Sigmoid colon (tissue), 7 donors: ENCODE results near the gene TLE7. TPM values are rescaled to one million over a fixed set of nuclear protein-coding genes. Genes with fewer than 3 reads are reported as not detected.

Source experiments
- DNase-seq: peaks from one replicate; pipeline ENCODE4 v3.0.0-alpha.2; 2019
- H3K27ac ChIP-seq, 4 donors: fragments of 200-600 bp; sonication (generic); one replicate each; pipeline ENCODE4 v1.5.1; 2016 to 2019; ENCODE audit warnings: mild to moderate bottlenecking in 1 of 4
- H3K27me3 ChIP-seq, 3 donors: fragments of 200-600 bp; sonication (generic); one replicate each; pipeline ENCODE4 v1.5.1; 2019; ENCODE audit warnings: mild to moderate bottlenecking in 1 of 3
- H3K36me3 ChIP-seq, 4 donors: fragments of 200-600 bp; sonication (generic); one replicate each; pipeline ENCODE4 v1.5.1; 2016 to 2019
- H3K4me1 ChIP-seq, 4 donors: fragments of 200-600 bp; sonication (generic); one replicate each; pipeline ENCODE4 v1.5.1; 2017 to 2019
- H3K4me3 ChIP-seq, 4 donors: fragments of 200-600 bp; sonication (generic); one replicate each; pipeline ENCODE4 v1.5.1; 2017 to 2019; ENCODE audit warnings: mild to moderate bottlenecking in 2 of 4, moderate library complexity in 1 of 4
- H3K9me3 ChIP-seq, 4 donors: fragments of 200-600 bp in 3 of 4; sonication (generic) in 3 of 4; one replicate each; pipeline versions ENCODE4 v1.5.1 to v1.6.1; 2013 to 2019
- CTCF ChIP-seq, 4 experiments: fragments of 450-650 bp in 3 of 4; fragments of 200-600 bp in 1 of 4; IDR thresholded peaks; one replicate each; pipeline ENCODE4 v1.5.1; 2016 to 2019; ENCODE audit warnings: antibody characterized with exemption in 4 of 4, mild to moderate bottlenecking in 3 of 4, moderate library complexity in 2 of 4
- EP300 ChIP-seq, 4 donors: sonication (generic); formaldehyde crosslinking; IDR thresholded peaks; one replicate each; pipeline ENCODE4 v1.6.1; 2017; ENCODE audit warnings: antibody characterized with exemption in 4 of 4
- POLR2A ChIP-seq, 2 donors: fragments of 450-650 bp; IDR thresholded peaks; one replicate each; pipeline ENCODE4 v1.6.1; 2016; ENCODE audit warnings: antibody characterized with exemption in 2 of 2, mild to moderate bottlenecking in 2 of 2, moderate library complexity in 2 of 2
- POLR2AphosphoS5 ChIP-seq, 4 donors: sonication (generic); formaldehyde crosslinking; IDR thresholded peaks; one replicate each; pipeline ENCODE4 v1.6.1; 2017; ENCODE audit warnings: antibody characterized with exemption in 4 of 4
- WGBS, 2 donors: extraction: QIAGEN DNeasy Blood & Tissue Kit; methylation state at CpG; one replicate each; pipeline ENCODE4 v1.1.7; 2013; 5-methylcytosine and 5-hydroxymethylcytosine counted together
- intact Hi-C: fragments of 100-400 bp; cut with DNase I; formaldehyde crosslinking; loops from one replicate; pipeline ENCODE4 v1.15.1; 2023
- polyA plus RNA-seq, 3 donors: library from polyadenylated mRNA; stranded (reverse); fragments of 200-250 nt; gene quantifications; one replicate each; pipeline ENCODE4 v1.2.3, GENCODE V29; 2013
- total RNA-seq, 4 donors: library from RNA; depleted of rRNA; stranded (reverse); fragments of >200 nt; gene quantifications; one replicate each; pipeline ENCODE4 v1.1.0, GENCODE V29; 2016
- donor health status: healthy with polysubstance abuse.
- donor health status: Bipolar disorder and iron deficiency.
- donor health status: healthy.

TLE7 gene
- total and polyA plus RNA-seq, 7 donors, result not detected

- H3K27me3 ChIP-seq, result peaks cover 0 to 36% (median 20%) of the 10 kb centered on the region in 3 donors
- TF ChIP-seq POLR2A (IDR thresholded peaks at IDR 0.05) (no peak), EP300 (IDR thresholded peaks at IDR 0.05) (no peak), POLR2AphosphoS5 (IDR thresholded peaks at IDR 0.05) (no peak), CTCF (IDR thresholded peaks at IDR 0.05) (no peak)
Measured at GRCh38 chr16:71423016-71423415, 18.8 kb downstream of the TLE7 start.

DNA sequence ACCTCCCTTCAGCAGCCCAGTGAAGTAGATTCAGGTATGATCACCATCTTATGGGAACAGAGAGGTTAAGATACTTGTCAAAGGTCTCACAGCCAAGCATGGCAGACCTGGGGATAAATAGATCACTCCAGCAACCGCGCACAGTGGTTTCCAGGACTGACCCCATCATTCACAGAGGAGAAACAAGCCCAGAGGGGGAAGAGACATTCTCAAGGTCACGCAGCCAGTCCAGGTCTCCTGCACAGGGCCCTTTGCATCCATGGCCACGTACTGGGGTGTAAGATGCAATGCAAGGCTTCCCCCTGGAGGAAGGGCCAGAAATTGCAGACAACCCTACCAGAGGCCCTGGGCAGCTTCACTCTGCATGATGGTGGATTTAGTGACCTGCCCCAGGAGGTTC lies 19.9 kb downstream of the TLE7 start:
- DNase-seq, result peak; percentile 24
- H3K4me3 ChIP-seq, result no peak overlapping the region
- no peaks in the 10 kb centered on the region for H3K4me1 ChIP-seq
- no peak for TF ChIP-seq EP300 (IDR thresholded peaks at IDR 0.05)
- TF ChIP-seq POLR2AphosphoS5 (IDR thresholded peaks at IDR 0.05), result no peak
- no peak for TF ChIP-seq CTCF (IDR thresholded peaks at IDR 0.05)
- TF ChIP-seq POLR2A (IDR thresholded peaks at IDR 0.05), result no peak
- H3K36me3 ChIP-seq, result no peaks in the 10 kb centered on the region
- intact Hi-C loops, result no loop called here
- 62 to 70% methylated on average over 4 of the region's 4 CpGs for WGBS, 2 donors
- no peaks in the 10 kb centered on the region for H3K9me3 ChIP-seq
- H3K27ac ChIP-seq, result no peak overlapping the region
- peaks cover 0 to 36% (median 20%) of the 10 kb centered on the region in 3 donors for H3K27me3 ChIP-seq

More at GRCh38 chr16:71423016-71423415, 18.8 kb downstream of the TLE7 start:
- Histone ChIP-seq H3K9me3 (no peaks in the 10 kb centered on the region), H3K36me3 (no peaks in the 10 kb centered on the region), H3K27ac (no peak overlapping the region), H3K4me1 (no peaks in the 10 kb centered on the region), H3K4me3 (no peak overlapping the region)
- no peak for DNase-seq
- WGBS, 2 donors, result 74 to 81% methylated on average over 2 of the region's 2 CpGs
- intact Hi-C loops, result no loop called here

- Histone ChIP-seq H3K27ac (no peak overlapping the region), H3K4me1 (peaks cover 0 to 6% (median 0%) of the 10 kb centered on the region in 4 donors), H3K9me3 (no peaks in the 10 kb centered on the region), H3K27me3 (peaks cover 5 to 33% (median 7%) of the 10 kb centered on the region in 3 donors), H3K4me3 (no peak overlapping the region), H3K36me3 (no peaks in the 10 kb centered on the region)
- WGBS, 2 donors, result 91% methylated on average over 5 of the region's 5 CpGs
- intact Hi-C loops, result no loop called here
- DNase-seq, result no peak
- TF ChIP-seq POLR2A (IDR thresholded peaks at IDR 0.05), result no peak
- TF ChIP-seq CTCF (IDR thresholded peaks at IDR 0.05), result no peak
- TF ChIP-seq EP300 (IDR thresholded peaks at IDR 0.05), result no peak
- no peak for TF ChIP-seq POLR2AphosphoS5 (IDR thresholded peaks at IDR 0.05)
Measured at GRCh38 chr16:71414038-71414437, 27.8 kb downstream of the TLE7 start.

DNA sequence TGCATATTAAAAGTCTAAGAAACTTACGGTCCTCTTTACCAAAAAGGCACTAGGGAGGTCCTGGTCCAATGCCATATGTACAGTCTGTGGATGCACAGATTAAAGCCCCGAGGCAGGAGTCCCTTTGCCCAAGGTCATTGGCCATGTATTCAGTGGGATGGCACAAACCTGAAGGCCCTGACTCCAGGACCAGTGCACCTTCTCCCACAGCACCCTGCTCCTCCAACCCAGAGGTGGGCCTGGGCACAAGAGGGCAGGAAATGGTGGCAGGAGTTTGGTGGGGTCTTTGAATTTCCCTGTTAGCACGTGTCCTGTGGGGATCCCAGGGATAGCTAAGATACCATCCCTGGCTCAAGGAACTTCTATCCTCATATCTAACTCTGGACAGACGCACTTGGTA lies 28.5 kb downstream of the TLE7 start:
- Histone ChIP-seq H3K36me3 (no peaks in the 10 kb centered on the region), H3K27ac (no peak overlapping the region), H3K4me3 (no peak overlapping the region), H3K27me3 (peaks cover 5 to 33% (median 7%) of the 10 kb centered on the region in 3 donors), H3K9me3 (no peaks in the 10 kb centered on the region), H3K4me1 (peaks cover 0 to 6% (median 0%) of the 10 kb centered on the region in 4 donors)
- no peak for TF ChIP-seq CTCF (IDR thresholded peaks at IDR 0.05)
- TF ChIP-seq POLR2A (IDR thresholded peaks at IDR 0.05), result no peak
- no peak for TF ChIP-seq POLR2AphosphoS5 (IDR thresholded peaks at IDR 0.05)
- TF ChIP-seq EP300 (IDR thresholded peaks at IDR 0.05), result no peak
- intact Hi-C loops, result loop anchor here (2.0 kb wide), 1 partner anchor 197 kb away; no protein-coding TSS in a partner anchor
- 60 to 69% methylated on average over 4 of the region's 4 CpGs for WGBS, 2 donors
- DNase-seq, result no peak
